ENCODE data around the gene ZBTB7C. TPM values are rescaled to one million over a fixed set of nuclear protein-coding genes. Genes with fewer than 3 reads are reported as not detected.

The ZBTB7C gene
- total RNA-seq, 4 donors from 2014 or later = 26.0 to 50.6 (median 46.2) TPM

GRCh38 chr18:48090702-48091101, 318.5 kb downstream of the ZBTB7C start:
- Histone ChIP-seq H3K27me3 (no peaks in the 10 kb centered on the region), H3K9me3 (no peaks in the 10 kb centered on the region), H3K27ac (no peak overlapping the region), H3K36me3 (no peaks in the 10 kb centered on the region), H3K4me1 (peaks cover 5% of the 10 kb centered on the region), H3K4me3 (no peak overlapping the region)
- no peak for DNase-seq (ENCODE audit: low spot score in 2 of 2)
- WGBS = 96% methylated on average over 1 of the region's 1 CpG
- TF ChIP-seq CTCF (IDR thresholded peaks at IDR 0.05) (no peak), POLR2AphosphoS5 (IDR thresholded peaks at IDR 0.05) (no peak), EP300 (IDR thresholded peaks at IDR 0.05) (no peak), POLR2A (IDR thresholded peaks at IDR 0.05) (no peak)

- no peaks in the 10 kb centered on the region for H3K36me3 ChIP-seq
- H3K27me3 ChIP-seq = no peaks in the 10 kb centered on the region
- no peak overlapping the region for H3K27ac ChIP-seq
- TF ChIP-seq POLR2AphosphoS5 (IDR thresholded peaks at IDR 0.05) = no peak
- TF ChIP-seq EP300 (IDR thresholded peaks at IDR 0.05) = no peak
- no peak for TF ChIP-seq POLR2A (IDR thresholded peaks at IDR 0.05)
- 83% methylated on average over 9 of the region's 9 CpGs for WGBS
- H3K4me1 ChIP-seq = peaks cover 5% of the 10 kb centered on the region
- DNase-seq (ENCODE audit: low spot score in 2 of 2) = no peak
- H3K9me3 ChIP-seq = no peaks in the 10 kb centered on the region
- H3K4me3 ChIP-seq = no peak overlapping the region
These were observed 319.2 kb downstream of the ZBTB7C start for GRCh38 chr18:48090021-48090420.

GRCh38 chr18:48085781-48086487, 323.2 kb downstream of the ZBTB7C start:
- Histone ChIP-seq H3K27me3 (no peaks in the 10 kb centered on the region), H3K4me1 (no peaks in the 10 kb centered on the region), H3K4me3 (no peak overlapping the region), H3K9me3 (no peaks in the 10 kb centered on the region), H3K27ac (no peak overlapping the region), H3K36me3 (no peaks in the 10 kb centered on the region)
- TF ChIP-seq POLR2AphosphoS5 (IDR thresholded peaks at IDR 0.05) (no peak), EP300 (IDR thresholded peaks at IDR 0.05) (no peak), CTCF (IDR thresholded peaks at IDR 0.05) (no peak), POLR2A (IDR thresholded peaks at IDR 0.05) (no peak)
- no peak for DNase-seq (ENCODE audit: low spot score in 2 of 2)
- 68% methylated on average over 4 of the region's 4 CpGs for WGBS

GRCh38 chr18:48084858-48085257, 324.3 kb downstream of the ZBTB7C start:
- Histone ChIP-seq H3K27me3 (no peaks in the 10 kb centered on the region), H3K4me3 (no peak overlapping the region), H3K4me1 (no peaks in the 10 kb centered on the region), H3K36me3 (no peaks in the 10 kb centered on the region), H3K27ac (no peak overlapping the region), H3K9me3 (no peaks in the 10 kb centered on the region)
- no peak for DNase-seq (ENCODE audit: low spot score in 2 of 2)
- 88% methylated on average over 4 of the region's 6 CpGs for WGBS
- TF ChIP-seq CTCF (IDR thresholded peaks at IDR 0.05) (no peak), POLR2AphosphoS5 (IDR thresholded peaks at IDR 0.05) (no peak), POLR2A (IDR thresholded peaks at IDR 0.05) (no peak), EP300 (IDR thresholded peaks at IDR 0.05) (no peak)

GRCh38 chr18:48084041-48084757, 325.0 kb downstream of the ZBTB7C start:
- WGBS = 95% methylated on average over 10 of the region's 13 CpGs
- Histone ChIP-seq H3K4me3 (no peak overlapping the region), H3K27me3 (no peaks in the 10 kb centered on the region), H3K4me1 (no peaks in the 10 kb centered on the region), H3K36me3 (no peaks in the 10 kb centered on the region), H3K9me3 (no peaks in the 10 kb centered on the region), H3K27ac (no peak overlapping the region)
- DNase-seq (ENCODE audit: low spot score in 2 of 2) = no peak
- TF ChIP-seq CTCF (IDR thresholded peaks at IDR 0.05) = no peak
- no peak for TF ChIP-seq POLR2AphosphoS5 (IDR thresholded peaks at IDR 0.05)
- no peak for TF ChIP-seq EP300 (IDR thresholded peaks at IDR 0.05)
- TF ChIP-seq POLR2A (IDR thresholded peaks at IDR 0.05) = no peak
